ENCODE data around the gene ZNF575. TPM values are rescaled to one million over a fixed set of nuclear protein-coding genes. Genes with fewer than 3 reads are reported as not detected.

Gene ZNF575
- total RNA-seq, 1 experiment from 2014 or later = not detected

DNA sequence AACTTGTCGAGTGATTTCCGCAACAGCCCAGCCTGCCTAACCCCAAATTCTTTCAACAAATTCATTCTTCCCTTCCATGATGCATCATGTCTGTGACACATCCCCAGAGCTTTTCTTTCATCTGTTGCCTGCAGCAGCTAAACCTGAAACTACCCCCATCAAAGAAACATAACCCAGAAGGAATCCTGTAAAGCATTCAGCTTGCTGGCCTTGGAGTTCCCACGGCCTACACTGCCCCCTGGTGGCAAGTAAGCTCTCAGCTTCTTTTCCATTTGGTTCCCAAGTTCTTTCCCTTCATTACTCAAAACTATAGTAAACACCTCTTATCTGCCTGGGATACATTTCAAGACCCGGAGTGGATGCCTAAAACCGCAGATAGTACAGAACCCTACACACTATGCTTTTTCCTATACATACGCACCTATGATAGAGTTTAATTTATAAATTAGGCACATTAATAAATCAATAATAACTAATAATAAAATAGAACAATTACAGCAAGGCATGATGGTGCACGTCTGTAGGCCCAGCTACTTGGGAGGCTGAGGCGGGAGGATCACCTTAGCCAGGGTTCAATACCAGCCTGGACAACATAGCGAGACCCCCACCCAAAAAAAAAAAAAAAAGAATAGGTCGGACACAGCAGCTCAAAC is 13.4 kb upstream of the ZNF575 start:
- no peak overlapping the region for H3K14ac ChIP-seq (ENCODE audit: insufficient read depth, low read length)
- Mint-ChIP-seq H3K27ac (peak overlapping the region in 2 of 3 experiments; percentile 9 to 71; a peak in 1 of 7 replicates), H3K4me3 (no peak overlapping the region), H3K4me1 (peaks cover 3 to 4% of the 10 kb centered on the region in 2 experiments), H3K36me3 (ENCODE audit: insufficient read depth in 1 of 3, low read depth in 3 of 3) (no peaks in the 10 kb centered on the region; a peak in 2 of 7 replicates), H3K9me3 (no peaks in the 10 kb centered on the region), H3K27me3 (ENCODE audit: low read depth) (no peaks in the 10 kb centered on the region)
- H3K9ac ChIP-seq (ENCODE audit: extremely low read depth, insufficient read length, low read length) = no peak overlapping the region
- no peak overlapping the region for H2BK12ac ChIP-seq (ENCODE audit: insufficient read length, low read depth, low read length)
- H3K56ac ChIP-seq (ENCODE audit: insufficient read length, low read depth, low read length) = no peak overlapping the region
- no peak overlapping the region for H3K23ac ChIP-seq (ENCODE audit: insufficient read length, low read depth, low read length)
- TF ChIP-seq, protein P1, sequence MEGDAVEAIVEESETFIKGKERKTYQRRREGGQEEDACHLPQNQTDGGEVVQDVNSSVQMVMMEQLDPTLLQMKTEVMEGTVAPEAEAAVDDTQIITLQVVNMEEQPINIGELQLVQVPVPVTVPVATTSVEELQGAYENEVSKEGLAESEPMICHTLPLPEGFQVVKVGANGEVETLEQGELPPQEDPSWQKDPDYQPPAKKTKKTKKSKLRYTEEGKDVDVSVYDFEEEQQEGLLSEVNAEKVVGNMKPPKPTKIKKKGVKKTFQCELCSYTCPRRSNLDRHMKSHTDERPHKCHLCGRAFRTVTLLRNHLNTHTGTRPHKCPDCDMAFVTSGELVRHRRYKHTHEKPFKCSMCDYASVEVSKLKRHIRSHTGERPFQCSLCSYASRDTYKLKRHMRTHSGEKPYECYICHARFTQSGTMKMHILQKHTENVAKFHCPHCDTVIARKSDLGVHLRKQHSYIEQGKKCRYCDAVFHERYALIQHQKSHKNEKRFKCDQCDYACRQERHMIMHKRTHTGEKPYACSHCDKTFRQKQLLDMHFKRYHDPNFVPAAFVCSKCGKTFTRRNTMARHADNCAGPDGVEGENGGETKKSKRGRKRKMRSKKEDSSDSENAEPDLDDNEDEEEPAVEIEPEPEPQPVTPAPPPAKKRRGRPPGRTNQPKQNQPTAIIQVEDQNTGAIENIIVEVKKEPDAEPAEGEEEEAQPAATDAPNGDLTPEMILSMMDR (conservative IDR thresholded peaks at IDR 0.05) = peak; percentile 96
- H2AK5ac ChIP-seq (ENCODE audit: insufficient read length, low read length) = no peak overlapping the region
- no peak overlapping the region for H3T11ph ChIP-seq (ENCODE audit: low read length)
- H3K4me2 ChIP-seq (ENCODE audit: insufficient read depth, insufficient read length, low read length) = no peak overlapping the region
- no peaks in the 10 kb centered on the region for H3K79me1 ChIP-seq (ENCODE audit: insufficient read depth, low read depth, low read length, poor library complexity, severe bottlenecking)
- H2BK15ac ChIP-seq (ENCODE audit: low read depth, low read length) = no peak overlapping the region
- H2AFZ ChIP-seq (ENCODE audit: low read length) = no peak overlapping the region
- no peak overlapping the region for H2BK120ac ChIP-seq (ENCODE audit: low read depth, low read length, poor library complexity, severe bottlenecking)
- H4K20me1 ChIP-seq (ENCODE audit: control insufficient read depth, insufficient read depth, insufficient read length) = no peaks in the 10 kb centered on the region
- no peak overlapping the region for H4K91ac ChIP-seq (ENCODE audit: insufficient read length, low read depth, low read length)
- H3K4me1 ChIP-seq (ENCODE audit: insufficient read depth, low read length) = no peaks in the 10 kb centered on the region
- H2BK5ac ChIP-seq (ENCODE audit: insufficient read length, low read length) = no peak overlapping the region
- no peaks in the 10 kb centered on the region for H3K9me3 ChIP-seq (ENCODE audit: control insufficient read depth, low read depth, low read length)
- H4K5ac ChIP-seq (ENCODE audit: insufficient read length, low read depth, low read length) = no peak overlapping the region
- peak; percentile 81 for DNase-seq
- WGBS (ENCODE audit: extremely low coverage, insufficient read length, low lambda C conversion rate) = no CpG with 5 or more reads among the region's 10 CpGs
- no peaks in the 10 kb centered on the region for H3K79me2 ChIP-seq (ENCODE audit: insufficient read depth, low read length)
- no peak overlapping the region for H2BK20ac ChIP-seq (ENCODE audit: low read depth, low read length, poor library complexity, severe bottlenecking)
- no peaks in the 10 kb centered on the region for H3K27me3 ChIP-seq (ENCODE audit: insufficient read depth, low read length)
- H3K18ac ChIP-seq (ENCODE audit: insufficient read length, low read depth, low read length) = no peak overlapping the region
- H3K4ac ChIP-seq (ENCODE audit: low read depth, low read length) = no peak overlapping the region
- no peak overlapping the region for H4K8ac ChIP-seq (replicated peaks; ENCODE audit: insufficient read length, low read depth, low read length)
- no peak overlapping the region for H3K27ac ChIP-seq (ENCODE audit: insufficient read length, low read depth, low read length)
- H3K23me2 ChIP-seq (ENCODE audit: insufficient read length, low read depth, low read length, poor library complexity, severe bottlenecking) = no peaks in the 10 kb centered on the region
